ENCODE measurements around the gene SND1.

GRCh38 chr7:128115336-128115820 lies 463.4 kb downstream of the SND1 start:
- no peak for TF ChIP-seq CTCF (conservative IDR thresholded peaks at IDR 0.05 in 1 of 2, IDR thresholded peaks at IDR 0.05 in 1 of 2; ENCODE audit: low read depth in 1 of 2, low read length in 2 of 2)
- no peak for TF ChIP-seq EZH2 (IDR thresholded peaks at IDR 0.05; ENCODE audit: low read length, missing control alignments)
